T follicular helper cell (primary cell): ENCODE results near the gene RAB11A.

ENCODE experiments used
- DNase-seq: peaks from one replicate; pipeline ENCODE4 v3.0.0-alpha.2; 2020; ENCODE audit warnings: low read depth

RAB11A gene

DNA sequence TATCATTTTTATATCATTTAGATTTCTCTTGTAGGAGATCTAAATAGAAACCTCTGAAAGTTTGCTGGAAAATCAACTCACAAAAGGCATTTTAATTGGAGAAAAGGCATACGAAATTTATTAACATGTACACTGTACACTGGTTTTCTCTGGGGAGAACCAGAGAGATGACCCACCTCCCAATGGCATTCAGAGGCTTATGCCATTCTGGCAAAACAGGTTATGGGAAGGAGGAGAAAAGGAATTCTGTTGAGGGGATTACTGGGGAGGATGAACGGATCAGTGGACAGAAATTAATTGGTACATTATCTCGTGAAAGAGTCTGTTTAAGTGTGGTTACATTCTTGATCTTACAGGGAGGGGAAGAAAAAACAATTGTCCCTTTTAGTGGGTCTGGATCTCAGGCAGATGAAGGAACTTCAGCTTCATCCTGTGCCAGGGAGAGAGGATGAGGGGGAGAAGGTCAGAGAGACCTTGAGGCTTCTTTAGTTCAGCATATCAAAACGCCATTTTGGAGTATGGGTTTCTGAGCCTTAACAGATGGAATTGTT, 16.5 kb downstream of the RAB11A start:
- DNase-seq, result no peak

GRCh38 chr15:65887565-65887964, 18.3 kb downstream of the RAB11A start:
- DNase-seq, result no peak

- no peak for DNase-seq
These were observed 19.7 kb downstream of the RAB11A start for GRCh38 chr15:65888981-65889380.

DNA sequence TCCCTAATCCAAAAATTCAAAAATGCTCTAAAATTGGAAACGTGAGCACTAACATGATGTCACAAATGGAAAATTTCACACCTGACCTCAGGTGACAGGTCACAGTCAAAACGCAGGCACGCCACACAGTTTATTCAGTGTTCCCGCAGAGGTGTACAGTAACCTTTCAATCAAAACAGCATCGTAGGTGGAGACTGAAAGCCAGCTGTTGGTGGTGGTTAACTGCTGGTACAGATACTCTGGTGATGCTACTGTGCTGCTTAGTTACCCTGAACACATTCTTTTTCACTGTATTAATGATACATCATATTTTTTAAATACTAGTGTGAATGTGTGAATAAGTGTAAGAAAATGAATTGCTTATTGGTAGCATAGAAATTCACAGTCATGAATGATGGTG, 23.8 kb downstream of the RAB11A start:
- no peak for DNase-seq

DNA sequence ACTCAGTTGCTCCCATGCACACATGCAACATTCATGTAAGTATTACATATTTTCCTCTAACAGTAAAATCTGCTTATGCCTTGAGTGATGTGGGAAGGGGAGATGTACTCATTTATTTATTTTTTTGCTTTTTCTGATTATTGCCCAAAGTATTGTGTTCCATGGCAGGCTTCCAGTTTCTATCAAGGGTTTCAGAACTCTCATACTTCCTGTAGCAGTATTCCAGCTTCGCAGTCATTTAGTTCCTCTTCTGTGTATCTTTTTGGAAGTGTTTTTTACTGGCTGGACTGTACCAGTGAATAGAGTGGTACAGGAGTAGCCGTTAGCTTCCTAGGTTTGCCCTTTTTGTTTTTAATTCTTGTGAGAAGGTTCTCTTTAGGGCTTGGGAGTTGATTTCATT, 26.9 kb downstream of the RAB11A start:
- no peak for DNase-seq

DNA sequence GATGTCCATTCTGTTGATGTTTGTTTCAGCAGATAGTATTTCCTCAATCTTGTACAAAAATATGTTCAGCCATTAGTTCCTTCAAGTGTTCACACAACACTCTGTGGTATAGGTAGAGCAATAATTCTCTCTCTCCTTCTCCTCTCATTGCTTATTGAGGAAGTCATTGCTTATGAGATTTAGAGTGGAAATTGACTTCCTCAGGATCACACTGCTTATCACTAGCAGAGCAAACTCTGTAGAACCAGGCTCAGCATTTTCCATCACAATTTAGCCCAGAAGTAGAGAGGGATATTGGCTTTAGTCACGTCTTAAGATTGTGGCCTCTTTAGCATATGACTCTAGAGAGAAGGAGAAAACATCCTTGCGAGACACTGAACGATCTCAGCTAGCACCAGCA, 31.2 kb downstream of the RAB11A start:
- DNase-seq, result no peak

- DNase-seq, result no peak
These were observed 32.0 kb downstream of the RAB11A start for GRCh38 chr15:65901336-65901735.

DNA sequence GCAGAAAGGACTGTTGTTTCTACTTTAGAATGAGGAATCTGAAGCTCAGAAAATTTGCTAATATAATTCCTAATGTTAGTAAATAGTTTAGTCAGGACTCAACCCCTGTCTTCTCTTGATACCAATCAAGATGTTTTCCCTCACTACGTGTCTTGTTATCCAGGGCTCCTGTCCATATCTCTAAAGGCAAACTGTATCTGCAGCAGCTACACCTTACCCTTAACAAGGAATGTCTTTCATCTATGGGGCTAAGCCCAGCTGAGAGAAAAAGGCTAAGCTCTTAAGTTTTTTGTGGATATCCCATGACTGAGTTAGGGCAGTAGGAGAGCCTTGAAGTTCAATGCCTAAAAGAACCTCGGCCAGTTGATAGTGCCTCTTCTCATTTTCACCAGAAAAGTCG, 32.5 kb downstream of the RAB11A start:
- DNase-seq, result no peak

GRCh38 chr15:65902373-65902772, 33.1 kb downstream of the RAB11A start:
- DNase-seq, result no peak

- no peak for DNase-seq
These were observed 34.2 kb downstream of the RAB11A start for GRCh38 chr15:65903296-65904073.

DNA sequence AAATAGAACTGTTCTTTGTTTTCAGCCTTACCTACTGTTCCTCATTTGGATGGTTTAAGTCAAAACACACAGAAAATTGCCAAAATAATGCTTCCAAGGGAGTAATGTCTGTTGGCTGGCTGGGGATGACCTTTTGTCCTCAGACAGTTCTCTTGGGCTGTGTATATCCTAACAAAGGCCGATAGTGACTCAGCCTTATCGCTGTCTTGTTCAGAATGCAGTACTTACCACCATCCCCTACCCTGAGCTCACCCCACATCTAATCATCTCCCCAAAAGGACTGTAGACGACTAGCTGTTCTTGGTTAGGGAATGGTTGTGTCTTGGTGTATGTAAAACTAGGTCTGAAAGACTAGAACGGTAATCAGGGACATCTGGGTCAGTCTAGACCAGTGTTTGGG, 35.0 kb downstream of the RAB11A start:
- DNase-seq, result no peak

- no peak for DNase-seq
These were observed 37.1 kb downstream of the RAB11A start for GRCh38 chr15:65906396-65906795.

GRCh38 chr15:65907661-65908060, 38.4 kb downstream of the RAB11A start:
- DNase-seq, result no peak

DNA sequence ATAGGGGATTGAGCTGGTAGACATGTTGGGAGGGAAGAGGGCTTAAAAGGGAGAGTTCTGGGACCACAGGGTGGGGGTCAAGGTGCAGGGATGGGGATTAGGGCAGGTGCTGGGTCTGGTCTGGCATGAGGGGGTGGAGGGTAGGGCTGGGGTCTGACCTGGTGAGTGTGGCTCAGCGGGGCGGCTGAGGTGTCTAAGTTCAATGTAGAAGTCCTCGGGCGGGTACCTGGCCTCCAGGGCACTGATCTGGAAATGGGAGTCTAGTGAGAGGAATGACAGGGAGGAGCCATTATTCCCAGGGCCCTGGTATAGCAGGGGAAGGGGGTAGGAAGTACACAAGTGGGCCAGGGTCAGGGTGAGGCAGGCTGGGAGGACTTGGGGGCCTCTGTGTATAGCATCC, 39.6 kb downstream of the RAB11A start:
- DNase-seq, result no peak

GRCh38 chr15:65909831-65910230, 40.5 kb downstream of the RAB11A start:
- DNase-seq, result no peak

GRCh38 chr15:65910341-65910740, 41.0 kb downstream of the RAB11A start:
- no peak for DNase-seq

GRCh38 chr15:65912235-65912634, 42.9 kb downstream of the RAB11A start:
- DNase-seq, result no peak

DNA sequence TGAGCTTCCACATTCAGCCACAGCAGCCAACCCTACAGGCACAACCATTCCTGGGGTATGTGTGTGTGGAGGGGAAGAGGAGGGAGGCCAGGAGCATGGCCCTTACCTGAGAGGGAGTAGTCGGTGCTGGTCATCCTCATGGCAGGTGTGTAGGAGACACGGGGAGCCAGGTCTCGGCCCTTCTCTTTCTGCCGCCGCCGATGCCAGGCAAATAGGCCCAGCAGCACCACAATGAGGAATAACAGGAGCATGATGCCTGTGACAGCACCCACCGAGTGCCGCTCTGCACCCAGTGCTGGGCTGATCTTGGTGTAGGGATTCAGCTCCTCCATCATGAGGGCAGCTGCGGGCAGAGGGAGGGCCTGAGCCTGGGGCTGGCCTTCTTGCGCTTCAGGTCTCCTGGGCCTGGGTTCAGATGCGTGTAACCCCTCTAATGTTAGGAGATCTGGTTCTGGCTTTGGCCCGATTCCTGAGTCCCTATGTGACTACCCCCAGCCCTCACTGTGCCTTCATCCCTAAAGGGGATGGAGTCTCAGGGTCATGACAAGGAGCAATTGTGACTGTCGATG, 44.4 kb downstream of the RAB11A start:
- no peak for DNase-seq

DNA sequence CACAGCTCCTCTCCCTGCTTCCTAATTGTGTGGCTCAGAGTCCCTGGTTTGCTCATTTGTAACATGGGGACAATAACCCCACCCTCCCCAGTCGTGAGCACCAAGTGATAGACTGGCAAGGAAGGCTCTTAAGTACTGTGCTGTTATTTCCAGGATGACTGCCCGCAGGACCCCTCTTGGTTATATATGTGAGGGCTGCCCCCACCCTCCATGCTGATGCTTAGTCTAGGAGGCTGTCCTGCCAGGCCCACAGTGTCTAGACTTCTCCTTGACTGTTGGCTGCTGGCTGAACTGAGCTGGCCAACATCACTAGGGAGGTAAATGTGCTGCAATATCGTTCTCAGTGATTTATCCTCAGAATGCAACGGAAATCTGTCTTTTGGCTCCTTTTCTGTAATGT, 45.1 kb downstream of the RAB11A start:
- DNase-seq, result no peak

- DNase-seq, result no peak
These were observed 46.0 kb downstream of the RAB11A start for GRCh38 chr15:65914981-65915925.

- DNase-seq, result no peak
These were observed 46.9 kb downstream of the RAB11A start for GRCh38 chr15:65916041-65916663.
